Middle frontal gyrus (tissue), 1 donor: ENCODE results near the gene EFTUD2.
A peak's percentile ranks its signal among the peaks of the same experiment; 100 is the strongest.
"Not testable (repeated sequence)": the region's sequence is repeated elsewhere in the genome, so short reads cannot be mapped to it uniquely, and the experiment has no call there.

ENCODE experiments used
- DNase-seq: peaks from one replicate; pipeline ENCODE4 v3.0.0-alpha.2; 2015; ENCODE audit warnings: low spot score; ENCODE audit errors: extremely low spot score

The EFTUD2 gene

DNA sequence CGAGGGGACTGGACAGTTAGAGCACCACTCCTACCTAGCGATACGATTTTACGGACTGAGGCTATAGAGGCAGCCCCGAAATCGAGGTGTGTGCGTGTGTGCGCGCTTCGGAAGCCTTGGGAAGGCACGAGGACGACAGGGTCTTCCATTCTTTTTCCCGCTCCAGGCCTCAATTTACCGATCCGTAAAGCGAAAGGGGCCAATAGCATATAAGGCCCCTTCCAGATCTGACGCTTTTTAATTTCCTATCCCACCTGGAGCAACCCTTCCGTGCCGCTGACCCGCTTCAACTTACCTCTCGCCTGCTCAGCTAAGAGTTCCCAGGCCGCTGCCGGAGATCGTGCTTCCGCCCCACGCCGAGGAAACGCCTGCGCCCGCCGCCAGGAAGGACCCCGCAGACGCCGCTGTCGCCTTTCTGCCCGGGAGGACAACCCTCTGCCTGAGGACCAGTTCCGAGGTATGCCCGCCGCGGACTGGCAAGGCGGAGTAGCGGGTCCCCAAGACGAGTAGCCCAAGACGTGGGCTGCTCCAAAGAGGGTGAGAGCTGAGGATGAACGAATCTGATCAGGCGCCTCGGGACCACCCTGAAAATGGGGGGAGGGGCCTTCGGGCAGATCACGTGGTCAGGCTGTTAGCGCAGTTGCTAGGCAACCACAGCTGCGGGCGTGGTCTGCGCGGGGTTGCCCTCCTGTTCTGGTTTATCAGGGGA is at the start of gene EFTUD2:
TSS of gene EFTUD2 (minus strand) at position 372 of the 709 bp plus-strand sequence. CDS start 4,924 bp downstream, outside the sequence.
- peak; percentile 81 for DNase-seq

- DNase-seq = no peak
These were observed 49.1 kb upstream of the EFTUD2 start for GRCh38 chr17:44948315-44948795.

DNA sequence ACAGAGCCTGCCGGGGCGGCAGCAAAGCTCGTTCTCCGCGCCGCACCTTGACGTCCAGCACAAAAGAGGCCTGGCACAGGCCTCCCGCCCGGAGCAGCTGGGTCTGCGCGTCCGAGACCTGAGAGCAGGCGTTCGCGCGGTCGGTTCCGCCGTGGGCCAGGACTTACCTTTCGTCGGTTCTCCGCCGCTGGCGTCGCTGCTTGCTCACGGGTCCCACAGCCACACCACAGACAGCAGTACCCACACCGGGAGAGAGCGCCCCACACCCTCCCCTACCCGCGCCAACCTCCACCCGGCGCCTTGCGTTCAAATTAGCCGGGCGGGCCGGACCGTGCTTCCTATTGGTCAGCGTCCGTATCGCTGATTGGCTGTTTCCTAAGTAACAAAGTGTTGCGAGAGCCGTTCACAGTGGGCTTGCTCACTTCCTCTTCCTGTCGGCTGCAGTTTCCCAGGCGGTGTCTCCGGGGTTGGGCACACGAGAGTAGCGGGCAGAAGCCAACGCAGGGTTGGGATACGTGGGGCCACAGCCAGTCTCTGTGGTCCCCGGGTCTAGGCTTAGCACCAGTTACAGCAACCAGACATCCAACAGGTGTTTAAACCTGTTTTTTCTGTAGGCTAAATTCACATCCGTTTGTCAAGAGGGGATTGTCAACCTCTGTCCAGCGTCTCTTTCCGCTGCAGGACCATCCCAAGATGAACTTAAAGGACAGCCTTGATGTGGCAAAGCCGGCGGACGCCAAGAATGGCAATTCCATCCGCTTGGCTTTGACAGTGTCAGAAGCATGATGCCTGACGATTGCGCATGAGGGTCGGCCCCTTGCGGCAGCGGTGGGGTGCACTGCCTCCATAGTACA is 48.4 kb upstream of the EFTUD2 start, which contains the start of gene KIF18B:
TSS of gene KIF18B (minus strand) at position 313 of the 854 bp plus-strand sequence. CDS start 11,429 bp downstream, outside the sequence.
- peak; percentile 67 for DNase-seq

GRCh38 chr17:44945652-44946051 is 46.4 kb upstream of the EFTUD2 start:
- not testable (repeated sequence) for DNase-seq

DNA sequence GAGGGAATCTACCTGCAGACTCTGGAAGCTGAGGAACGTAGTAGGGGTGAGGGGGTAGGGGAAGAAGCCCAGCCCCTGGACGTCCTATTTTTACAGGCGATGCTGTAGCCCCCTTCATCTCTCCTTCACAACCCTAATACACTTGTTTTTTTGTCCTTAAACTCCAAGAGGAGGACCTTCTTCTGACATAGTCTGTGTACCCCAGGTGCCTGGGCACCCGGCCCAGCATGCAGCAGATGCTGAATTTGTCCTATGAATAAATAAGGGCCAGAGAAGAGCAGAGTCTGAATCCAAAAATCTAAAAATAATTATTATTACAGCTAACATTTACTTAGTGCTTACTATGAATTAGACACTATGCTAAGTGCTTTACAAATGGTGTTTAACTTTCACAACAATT is 43.2 kb upstream of the EFTUD2 start:
- DNase-seq = no peak

DNA sequence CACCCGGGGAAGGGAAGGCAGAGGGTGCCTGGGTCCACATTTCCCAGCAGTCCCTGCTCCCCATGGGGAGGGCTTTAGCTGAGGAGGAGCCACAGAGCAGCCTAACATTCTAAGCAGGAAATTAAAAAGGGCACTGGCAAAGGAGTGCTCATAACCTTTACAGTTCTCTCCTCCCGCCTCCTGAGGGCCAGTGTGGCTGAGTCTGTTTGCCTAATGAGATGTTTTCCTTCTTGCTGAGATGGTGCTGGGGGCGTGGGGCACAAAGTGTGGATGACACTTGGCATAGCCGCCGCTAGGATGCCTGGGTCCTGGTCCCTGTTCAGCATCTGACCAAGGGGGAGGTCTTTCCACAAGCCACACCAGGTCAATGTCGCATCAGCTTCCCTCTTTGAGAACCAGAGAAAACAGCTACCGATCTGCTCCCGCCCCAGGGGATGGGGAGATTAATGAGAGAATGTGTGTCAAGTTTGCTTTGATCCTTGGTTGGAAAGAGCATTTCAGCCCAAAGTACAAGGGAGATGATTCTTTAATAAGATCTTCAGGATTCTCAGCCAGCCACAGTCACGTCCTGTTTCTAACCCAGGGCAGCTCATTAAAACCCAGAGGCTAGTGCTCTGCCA is 42.6 kb upstream of the EFTUD2 start:
- DNase-seq = no peak

DNA sequence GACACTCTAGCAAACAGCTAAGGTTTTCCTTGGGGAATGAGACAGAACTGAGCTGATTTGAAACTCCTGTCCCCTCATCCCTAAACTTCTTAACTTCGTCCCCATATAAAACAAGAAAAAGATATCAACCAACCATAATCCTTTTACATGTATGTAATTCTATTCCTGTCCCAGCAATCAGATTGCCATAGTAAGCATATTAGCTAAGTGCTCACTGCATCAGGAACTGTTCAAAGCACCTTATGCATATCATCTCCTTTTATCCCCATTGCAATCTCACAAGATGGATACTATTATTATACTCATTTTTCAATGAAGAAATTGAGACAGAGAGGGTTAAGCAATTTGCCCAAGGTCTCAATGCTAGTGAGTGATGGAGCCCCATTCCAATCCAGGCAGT is 41.5 kb upstream of the EFTUD2 start:
- DNase-seq = no peak

GRCh38 chr17:44940317-44940716 is 41.1 kb upstream of the EFTUD2 start:
- no peak for DNase-seq

DNA sequence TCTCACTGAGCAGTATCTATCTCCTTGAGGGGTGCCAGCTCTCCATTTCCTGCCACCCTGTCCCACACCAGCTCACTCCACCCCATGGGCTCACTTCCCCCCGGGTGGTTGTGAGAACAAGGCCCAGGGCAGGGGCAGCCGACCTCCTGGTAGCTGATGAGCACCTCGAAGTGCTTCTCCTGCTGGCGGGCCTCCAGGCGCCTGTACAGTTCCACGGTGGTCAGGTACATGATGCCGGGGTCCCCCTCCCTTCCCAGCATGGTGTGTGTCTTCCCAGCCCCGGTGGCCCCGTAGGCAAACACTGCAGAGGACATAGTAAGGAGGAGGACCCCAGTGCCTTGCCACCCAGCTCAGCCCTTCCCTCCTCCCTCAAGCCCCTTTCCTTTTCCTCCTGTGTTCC is 35.9 kb upstream of the EFTUD2 start:
- DNase-seq = no peak

DNA sequence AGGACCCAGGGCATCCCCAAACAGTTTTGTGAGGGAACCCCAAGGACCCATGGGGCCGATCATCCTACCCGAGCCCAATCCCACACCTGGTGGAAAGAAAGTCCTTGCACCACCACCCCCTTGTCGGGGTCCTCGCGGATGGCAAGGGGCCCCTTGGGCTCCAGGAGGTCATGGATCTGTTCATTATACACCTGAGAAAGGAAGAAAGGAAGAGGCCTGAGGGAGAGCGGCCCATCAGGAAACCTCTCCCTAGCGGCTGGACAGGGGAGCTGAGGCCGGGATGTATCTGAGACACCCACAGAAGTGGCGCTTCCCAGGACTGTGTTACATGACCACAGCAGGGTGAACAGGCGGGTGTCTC is 35.5 kb upstream of the EFTUD2 start:
- DNase-seq = no peak

DNA sequence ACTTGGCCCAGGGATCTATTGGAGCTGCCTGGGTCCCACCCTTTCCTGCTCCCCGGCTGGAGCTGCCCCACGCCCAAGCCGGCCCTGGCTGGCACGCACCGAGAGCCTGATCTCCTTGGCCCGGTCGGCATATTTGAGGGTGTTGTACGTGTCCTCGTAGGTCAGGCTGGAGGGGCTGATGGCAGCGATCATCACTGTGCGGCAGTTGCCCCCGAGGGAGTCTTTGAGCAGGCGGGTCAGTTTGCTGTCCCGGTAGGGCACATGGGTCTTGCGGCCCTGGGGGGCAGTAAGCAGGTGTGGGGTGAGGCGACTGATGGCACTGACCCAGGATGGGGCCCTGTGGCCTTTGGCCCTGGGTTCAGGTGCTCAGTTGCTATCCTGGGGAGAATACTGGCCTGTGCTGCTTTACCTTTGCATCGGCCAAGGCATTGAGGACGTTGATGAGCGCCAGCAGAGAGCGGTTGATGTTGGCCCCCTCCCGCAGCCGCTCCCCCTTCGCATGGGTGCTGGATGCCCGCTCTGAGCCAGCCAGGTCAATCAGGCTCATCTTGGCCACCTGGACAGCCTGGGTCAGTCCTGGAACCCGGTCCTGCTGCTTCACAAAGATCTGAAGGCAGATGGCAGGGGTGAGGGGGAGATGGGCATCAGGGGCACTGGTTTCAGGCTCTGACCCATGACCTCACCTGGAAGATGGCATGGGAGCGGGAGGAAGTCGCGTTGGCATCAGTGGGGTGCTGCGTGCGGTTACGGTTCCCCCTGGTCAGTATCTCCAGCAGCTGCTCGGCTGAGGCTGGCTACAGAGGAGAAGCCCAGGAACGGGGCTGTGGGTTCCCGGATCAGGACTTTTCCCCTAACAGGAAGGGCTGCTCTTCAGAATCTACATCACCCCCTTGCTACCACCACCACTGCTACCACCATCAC is 34.8 kb upstream of the EFTUD2 start:
- DNase-seq = no peak

DNA sequence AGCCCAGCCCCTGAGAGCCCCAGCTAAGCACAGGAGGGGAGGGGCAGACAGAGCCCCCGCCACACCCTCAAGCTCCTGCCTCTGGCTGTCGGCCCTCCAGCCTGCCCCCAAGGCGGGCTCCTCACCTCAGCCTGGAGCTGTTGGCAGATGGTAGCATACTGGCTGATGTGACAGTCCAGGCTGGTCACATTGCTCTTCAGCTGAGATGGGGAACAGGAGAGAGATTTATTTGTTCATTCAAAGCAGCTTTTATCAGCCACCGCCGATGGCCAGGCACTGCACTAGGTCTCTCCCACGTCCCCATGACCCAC is 33.5 kb upstream of the EFTUD2 start:
- DNase-seq = no peak

- DNase-seq = no peak
These were observed 33.0 kb upstream of the EFTUD2 start for GRCh38 chr17:44932096-44932786.

DNA sequence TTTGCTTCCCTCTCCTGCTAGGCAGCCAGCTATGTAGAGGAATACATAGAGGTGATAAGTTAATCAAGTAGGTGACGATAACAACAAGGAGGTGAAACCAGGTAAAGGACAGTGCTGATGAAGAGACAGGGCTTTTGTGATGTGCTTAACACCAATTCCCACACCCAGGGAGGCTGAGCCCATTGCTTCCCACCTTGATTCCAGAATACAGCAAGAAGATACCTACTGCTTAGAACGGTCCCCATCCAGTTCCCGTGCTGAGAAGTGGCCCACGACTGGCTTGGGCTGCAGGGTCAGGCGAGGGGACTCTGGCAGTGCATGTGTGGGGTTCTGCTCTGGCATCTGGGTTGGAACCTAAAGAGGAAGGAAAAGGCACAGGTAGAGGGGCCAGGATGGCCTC is 32.1 kb upstream of the EFTUD2 start:
- DNase-seq = no peak

DNA sequence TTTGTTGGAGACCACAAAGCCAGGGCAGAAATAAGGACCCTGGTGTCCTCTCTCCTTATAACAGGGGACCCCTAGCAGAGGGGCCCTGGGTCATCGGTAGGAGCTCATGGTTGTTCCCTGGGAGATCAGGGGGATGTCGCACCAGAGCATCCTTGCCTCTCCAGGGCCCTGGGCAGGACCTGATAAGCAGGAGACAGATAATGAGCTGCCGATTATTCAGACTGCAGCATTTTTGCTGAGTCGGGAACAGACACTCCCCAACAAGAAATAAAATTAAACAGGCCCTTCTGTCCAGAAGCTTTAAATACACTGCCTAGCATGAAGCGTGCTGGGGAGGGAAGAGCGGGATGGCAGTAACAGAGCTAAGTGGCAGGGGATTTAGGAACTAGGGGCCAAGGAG is 31.4 kb upstream of the EFTUD2 start:
- no peak for DNase-seq

GRCh38 chr17:44928950-44929720 is 29.9 kb upstream of the EFTUD2 start:
- no peak for DNase-seq

- DNase-seq = no peak
These were observed 28.9 kb upstream of the EFTUD2 start for GRCh38 chr17:44928136-44928535.

GRCh38 chr17:44927696-44928095 is 28.5 kb upstream of the EFTUD2 start:
- DNase-seq = no peak

DNA sequence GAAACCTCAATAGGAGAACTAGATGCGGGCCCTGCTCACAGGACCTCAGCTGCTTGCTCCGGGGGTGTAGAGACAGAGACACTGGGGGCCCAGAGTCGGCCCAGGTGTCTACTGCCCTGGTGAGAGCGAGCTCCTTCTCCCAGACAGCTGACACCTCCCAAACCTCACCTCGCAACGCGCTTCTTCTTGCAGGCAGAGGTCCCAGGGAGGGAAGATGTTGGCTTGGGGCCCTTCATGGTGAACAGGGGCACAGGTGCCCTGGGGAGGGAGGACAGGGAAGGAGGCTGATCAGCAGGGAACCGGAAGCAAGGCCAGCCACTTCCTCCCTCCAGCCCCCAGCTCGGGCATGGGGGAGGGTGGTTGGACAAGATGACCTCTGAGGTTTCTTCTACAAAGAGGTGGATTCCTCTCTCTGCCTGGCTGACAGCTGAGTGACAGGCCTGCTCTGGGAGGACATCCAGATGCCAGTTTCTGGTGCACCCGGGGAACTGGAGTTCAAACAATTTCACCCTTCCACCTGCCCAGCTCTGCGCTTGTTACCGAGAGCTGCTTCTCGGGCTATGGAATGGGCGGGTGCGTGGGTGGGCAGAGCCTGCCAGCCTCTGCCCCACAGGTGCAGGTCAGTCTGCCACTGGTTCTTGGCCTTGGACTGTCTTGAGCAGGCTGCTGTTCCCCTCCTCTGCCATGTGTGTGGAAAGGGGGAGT is 27.7 kb upstream of the EFTUD2 start:
- DNase-seq = no peak
